PC-3 (cell line): ENCODE results near the gene FIBCD1.

Experiments used
- EZH2phosphoT487 ChIP-seq: fragments of 300-600 bp; sonication (generic); IDR thresholded peaks from 2 replicates; pipeline ENCODE4 v1.6.1; 2018; ENCODE audit warnings: mild to moderate bottlenecking, antibody characterized with exemption, low read length, borderline replicate concordance
- TF ChIP-seq, protein P1 (sequence below): fragments of 300-600 bp; sonication (generic); conservative IDR thresholded peaks from 2 replicates; pipeline ENCODE4 v1.5.1; 2017; ENCODE audit warnings: antibody characterized with exemption, low read depth, mild to moderate bottlenecking, low read length

DNA sequence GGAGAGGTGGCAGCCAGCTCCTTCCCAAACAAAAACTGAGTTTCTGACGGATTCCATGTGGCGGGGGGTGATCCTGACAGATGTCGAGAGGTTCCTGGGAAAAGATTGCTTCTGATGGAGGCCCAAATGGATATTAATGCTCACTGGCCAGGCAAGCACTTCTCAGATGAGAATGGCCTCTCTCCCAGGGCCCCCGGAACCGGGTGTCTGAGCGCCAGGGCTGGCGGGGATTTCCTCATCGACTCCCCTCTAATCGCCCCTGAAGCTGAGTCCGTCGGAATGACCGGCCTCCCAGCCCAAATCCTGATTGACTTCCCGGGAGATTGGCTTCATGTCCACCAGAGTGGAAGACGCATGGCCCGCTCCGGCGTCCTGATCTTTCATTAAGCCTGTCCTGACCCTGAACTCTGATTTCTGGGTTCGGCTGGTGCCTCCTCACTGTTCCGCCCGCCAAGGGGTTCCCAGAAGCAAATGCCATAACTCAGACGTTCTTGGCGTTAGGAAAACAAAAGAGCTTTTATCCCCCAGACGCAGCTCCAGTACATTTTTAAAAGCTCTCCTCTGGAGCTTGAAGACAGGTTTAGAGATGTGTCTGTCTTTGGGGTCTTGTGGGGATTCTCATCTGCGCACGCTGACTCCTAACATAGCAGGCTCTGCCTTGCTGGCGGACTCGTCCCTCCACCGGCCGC, 17.6 kb downstream of the FIBCD1 start:
- TF ChIP-seq, protein P1, sequence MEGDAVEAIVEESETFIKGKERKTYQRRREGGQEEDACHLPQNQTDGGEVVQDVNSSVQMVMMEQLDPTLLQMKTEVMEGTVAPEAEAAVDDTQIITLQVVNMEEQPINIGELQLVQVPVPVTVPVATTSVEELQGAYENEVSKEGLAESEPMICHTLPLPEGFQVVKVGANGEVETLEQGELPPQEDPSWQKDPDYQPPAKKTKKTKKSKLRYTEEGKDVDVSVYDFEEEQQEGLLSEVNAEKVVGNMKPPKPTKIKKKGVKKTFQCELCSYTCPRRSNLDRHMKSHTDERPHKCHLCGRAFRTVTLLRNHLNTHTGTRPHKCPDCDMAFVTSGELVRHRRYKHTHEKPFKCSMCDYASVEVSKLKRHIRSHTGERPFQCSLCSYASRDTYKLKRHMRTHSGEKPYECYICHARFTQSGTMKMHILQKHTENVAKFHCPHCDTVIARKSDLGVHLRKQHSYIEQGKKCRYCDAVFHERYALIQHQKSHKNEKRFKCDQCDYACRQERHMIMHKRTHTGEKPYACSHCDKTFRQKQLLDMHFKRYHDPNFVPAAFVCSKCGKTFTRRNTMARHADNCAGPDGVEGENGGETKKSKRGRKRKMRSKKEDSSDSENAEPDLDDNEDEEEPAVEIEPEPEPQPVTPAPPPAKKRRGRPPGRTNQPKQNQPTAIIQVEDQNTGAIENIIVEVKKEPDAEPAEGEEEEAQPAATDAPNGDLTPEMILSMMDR, result no peak
- no peak for TF ChIP-seq EZH2phosphoT487
